K562 (cell line): Measurements from ENCODE around the gene MVP. TPM values are rescaled to one million over a fixed set of nuclear protein-coding genes. Genes with fewer than 3 reads are reported as not detected.

Source experiments
- ATAC-seq: fragments of 200-7000 bp; cut with Tn5 transposase; 3 replicates; pipeline ENCODE4 v1.9.1; 2020; ENCODE audit warnings: moderate library complexity
- BruUV-seq: library from RNA; stranded (reverse); fragments of 400-500 nt; replicated peaks from 2 replicates; lab custom pipeline; 2021; lab: Mats Ljungman, UMichigan
- CTCF ChIA-PET: fragments of 300-600 bp; formaldehyde crosslinking; extraction: SDS; loops from one replicate; lab custom pipeline; 2021; ENCODE audit warnings: low intra/inter-chr PET ratio; lab: Yijun Ruan, JAX
- POLR2A ChIA-PET: fragments of 300-600, 350-650 bp; sonication (Branson Sonifier 250); formaldehyde crosslinking; extraction: SDS; loops from one replicate; lab custom pipeline; 2021; ENCODE audit warnings: antibody characterized with exemption, inconsistent platforms; lab: Yijun Ruan, JAX
- DNase-seq, 4 experiments: peaks; one replicate each; pipeline versions ENCODE4 v3.0.0 to v3.0.0-alpha.2; 2011 to 2018; ENCODE audit warnings: low spot score in 3 of 4, mixed read lengths in 3 of 4; ENCODE audit errors: extremely low read depth in 1 of 4
- FAIRE-seq: peaks from 2 replicates; lab custom pipeline; 2011; peaks lifted over from hg19 to GRCh38; lab: Jason Lieb, UNC
- H2AFZ ChIP-seq: 2 replicates; pipeline ENCODE4 v1.6.0; 2011; ENCODE audit warnings: low read depth, low read length, control low read depth, inconsistent platforms
- H3K27ac ChIP-seq: fragments of 200-600 bp; 3 replicates; pipeline ENCODE4 v1.8.0; 2011; ENCODE audit warnings: low read depth, mild to moderate bottlenecking, control low read depth, inconsistent platforms, low read length, moderate library complexity, mixed read lengths; ENCODE audit errors: extremely low read depth
- H3K27me3 ChIP-seq, 2 experiments: fragments of 300-600 bp in 1 of 2; 2 replicates in 1 of 2; 3 replicates in 1 of 2; pipeline versions ENCODE4 v1.6.0 to v1.8.0; 2011; ENCODE audit warnings: inconsistent platforms in 2 of 2, low read length in 2 of 2, mild to moderate bottlenecking in 1 of 2, mixed read lengths in 1 of 2, moderate library complexity in 1 of 2; ENCODE audit not compliant: control insufficient read depth in 2 of 2, insufficient read depth in 2 of 2
- H3K36me3 ChIP-seq: fragments of 300-600 bp; 3 replicates; pipeline ENCODE4 v1.8.0; 2011; ENCODE audit warnings: mild to moderate bottlenecking, low read length, inconsistent platforms; ENCODE audit not compliant: control insufficient read depth, insufficient read depth
- H3K4me1 ChIP-seq, 2 experiments: fragments of 200-600 bp in 1 of 2; replicated peaks in 1 of 2; 2 replicates in 1 of 2; 3 replicates in 1 of 2; pipeline versions ENCODE4 v1.5.1 to v1.8.0; 2011; ENCODE audit warnings: inconsistent platforms in 2 of 2, low read length in 2 of 2, mild to moderate bottlenecking in 1 of 2, mixed read lengths in 1 of 2, moderate library complexity in 1 of 2; ENCODE audit not compliant: control insufficient read depth in 2 of 2, insufficient read depth in 2 of 2
- H3K4me2 ChIP-seq: 2 replicates; pipeline ENCODE4 v1.6.1; 2011; ENCODE audit warnings: low read length, control low read depth, inconsistent platforms, mixed read lengths; ENCODE audit not compliant: insufficient read depth
- H3K4me3 ChIP-seq: fragments of 200-600 bp; sonication (generic), shearing (Covaris generic); 2 replicates; pipeline ENCODE4 v1.5.1; 2016; ENCODE audit warnings: control low read depth, inconsistent platforms
- H3K79me2 ChIP-seq: fragments of 200-600 bp; 3 replicates; pipeline ENCODE4 v1.8.0; 2011; ENCODE audit warnings: low read length, inconsistent platforms; ENCODE audit not compliant: control insufficient read depth, insufficient read depth
- H3K9ac ChIP-seq, 2 experiments: 2 replicates each; pipeline versions ENCODE4 v1.6.0 to v1.6.1; 2011; ENCODE audit warnings: low read depth in 2 of 2, low read length in 2 of 2, control low read depth in 1 of 2, inconsistent platforms in 1 of 2, mild to moderate bottlenecking in 1 of 2, mixed read lengths in 1 of 2; ENCODE audit not compliant: insufficient read depth in 1 of 2
- H3K9me1 ChIP-seq: one replicate; pipeline ENCODE4 v1.6.0; 2011; ENCODE audit warnings: inconsistent platforms, mild to moderate bottlenecking, low read length, moderate library complexity; ENCODE audit not compliant: control insufficient read depth, insufficient read depth
- H3K9me3 ChIP-seq: replicated peaks from 2 replicates; pipeline ENCODE4 v1.5.1; 2011; ENCODE audit warnings: low read depth, low read length, inconsistent platforms; ENCODE audit not compliant: control insufficient read depth, insufficient read depth
- H4K20me1 ChIP-seq: replicated peaks from 2 replicates; pipeline ENCODE4 v1.6.1; 2011; ENCODE audit warnings: low read length, inconsistent platforms, mixed read lengths; ENCODE audit not compliant: control insufficient read depth, insufficient read depth
- BHLHE40 ChIP-seq: IDR thresholded peaks from 2 replicates; pipeline ENCODE4 v1.6.1; 2011; ENCODE audit warnings: low read length, improper control_type of control experiment
- CBFA2T2 ChIP-seq: fragments of 450-650 bp; conservative IDR thresholded peaks from 2 replicates; pipeline ENCODE4 v1.6.1; 2017; ENCODE audit warnings: mild to moderate bottlenecking
- CHAMP1 ChIP-seq: fragments of 450-650 bp; IDR thresholded peaks from 2 replicates; pipeline ENCODE4 v1.6.1; 2016; ENCODE audit warnings: mild to moderate bottlenecking
- ELF4 ChIP-seq: fragments of 450-650 bp; formaldehyde crosslinking; IDR thresholded peaks from 2 replicates; pipeline ENCODE4 v1.4.0; 2022; ENCODE audit warnings: missing genetic modification characterization
- FOSL1 ChIP-seq: fragments of 200-800 bp; sonication (Bioruptor generic); conservative IDR thresholded peaks from 2 replicates; pipeline ENCODE4 v1.6.1; 2016; ENCODE audit warnings: missing genetic modification characterization, missing compliant biosample characterization
- GMEB1 ChIP-seq: fragments of 250-450 bp; sonication (Bioruptor Pico); IDR thresholded peaks from 2 replicates; pipeline ENCODE4 v1.4.0; 2020; ENCODE audit warnings: mild to moderate bottlenecking
- MTA2 ChIP-seq: fragments of 450-650 bp; IDR thresholded peaks from 2 replicates; pipeline ENCODE4 v1.6.1; 2016; ENCODE audit warnings: low read depth
- MTA3 ChIP-seq: fragments of 450-650 bp; formaldehyde crosslinking; IDR thresholded peaks from 2 replicates; pipeline ENCODE4 v1.6.1; 2017; ENCODE audit warnings: mild to moderate bottlenecking, borderline replicate concordance
- PURB ChIP-seq: sonication (generic); formaldehyde crosslinking; IDR thresholded peaks from 2 replicates; pipeline ENCODE4 v1.9.0; 2021; ENCODE audit warnings: low read depth, mild to moderate bottlenecking, missing genetic modification reagents
- SP1 ChIP-seq: sonication (generic); formaldehyde crosslinking; IDR thresholded peaks from 2 replicates; pipeline ENCODE4 v1.8.1; 2022; ENCODE audit warnings: mild to moderate bottlenecking, missing genetic modification reagents
- ZBTB34 ChIP-seq: fragments of 250-450 bp; sonication (Bioruptor Pico); IDR thresholded peaks from 2 replicates; pipeline ENCODE4 v1.8.0; 2021; ENCODE audit warnings: mild to moderate bottlenecking, moderate library complexity
- ZHX1 ChIP-seq: fragments of 150-350 bp; conservative IDR thresholded peaks from 2 replicates; pipeline ENCODE4 v1.6.1; 2014; ENCODE audit warnings: low read length
- ZNF347 ChIP-seq: fragments of 450-650 bp; formaldehyde crosslinking; IDR thresholded peaks from 2 replicates; pipeline ENCODE4 v1.4.0; 2020; ENCODE audit warnings: low read depth, mild to moderate bottlenecking, moderate library complexity
- ZNF695 ChIP-seq: fragments of 450-650 bp; formaldehyde crosslinking; IDR thresholded peaks from 2 replicates; pipeline ENCODE4 v1.4.0; 2020; ENCODE audit warnings: mild to moderate bottlenecking, moderate library complexity
- WGBS: fragments of 100-300 bp; shearing (Covaris generic); methylation state at CpG from one replicate; pipeline ENCODE4 v1.1.6; 2016; ENCODE audit warnings: low coverage, mixed read lengths; ENCODE audit not compliant: insufficient coverage; ENCODE audit errors: missing lambda C conversion rate; 5-methylcytosine and 5-hydroxymethylcytosine counted together
- in situ Hi-C: fragments of 300-500 bp; cut with MboI; formaldehyde crosslinking; loops from 4 replicates; pipeline ENCODE4 v1.15.0; 2018; ENCODE audit warnings: inconsistent platforms, mixed read lengths
- intact Hi-C: fragments of 100-400 bp; cut with micrococcal nuclease; formaldehyde crosslinking; loops from 2 replicates; pipeline ENCODE4 v1.14.2; 2022
- polyA plus RNA-seq, 8 experiments: library from polyadenylated mRNA; depleted of rRNA in 4 of 8; stranded (reverse) in 5 of 8; unstranded in 3 of 8; fragments of >200 nt; fragmentation: Nextera tagmentation in 2 of 8; fragmentation: Illumina TruSeq in 1 of 8; extraction: Ambion mirVana in 2 of 8; extraction: Trizol in 1 of 8; gene quantifications; 2 replicates each; pipeline versions ENCODE4 v1.2.1 to v1.2.3, GENCODE V29; 2011 to 2014; ENCODE audit warnings: inconsistent platforms in 1 of 8, missing spikeins in 1 of 8
- total RNA-seq, 7 experiments: library from RNA; depleted of rRNA in 6 of 7; stranded (reverse); fragments of >200 nt in 6 of 7; fragmentation: Illumina TruSeq in 2 of 7; extraction: Trizol in 2 of 7; gene quantifications; 2 replicates each; pipeline versions ENCODE4 v1.2.1 to v1.2.3, GENCODE V29; 2011 to 2021; ENCODE audit warnings: low replicate concordance in 1 of 7

MVP gene
- total and polyA plus RNA-seq, 9 of the 15 experiments (the other 6 are each of a cell fraction or from before 2014, with no cell fraction given) = 0.39 to 1.9 (median 0.76) TPM; not detected in 2

GRCh38 chr16:29814592-29814991 is 5.7 kb upstream of the MVP start:
- ATAC-seq (no peak), DNase-seq (no peak), FAIRE-seq (no peak)
- TF ChIP-seq ZBTB34 (CRISPR knock-in tag) = no peak
- TF ChIP-seq CHAMP1 = no peak
- no peak for TF ChIP-seq BHLHE40
- TF ChIP-seq MTA3 = no peak
- TF ChIP-seq ZHX1 = no peak
- TF ChIP-seq FOSL1 (tag) = no peak
- TF ChIP-seq ELF4 (CRISPR knock-in tag) = no peak
- TF ChIP-seq ZNF695 (CRISPR knock-in tag) = no peak
- TF ChIP-seq GMEB1 (CRISPR knock-in tag) = no peak
- no peak for TF ChIP-seq CBFA2T2
- TF ChIP-seq ZNF347 (CRISPR knock-in tag) = no peak
- no peak for TF ChIP-seq MTA2
- no peak for TF ChIP-seq PURB (CRISPR knock-in tag)
- no peak for TF ChIP-seq SP1 (CRISPR knock-in tag)
- POLR2A ChIA-PET = no interaction called here
- H2AFZ ChIP-seq = no peak overlapping the region
- 86% methylated on average over 3 of the region's 5 CpGs for WGBS
- intact Hi-C loops = loop anchor here (10.0 kb wide), 1 partner anchor 210 kb away; the partner anchor contains the start of gene C16orf92
- H3K27me3 ChIP-seq = no peaks in the 10 kb centered on the region
- CTCF ChIA-PET = no interaction called here
- H3K9me3 ChIP-seq = no peaks in the 10 kb centered on the region
- no peaks in the 10 kb centered on the region for H3K9me1 ChIP-seq
- peaks cover 32% of the 10 kb centered on the region for H3K79me2 ChIP-seq
- no TSS peak for BruUV-seq
- no peak overlapping the region for H3K4me2 ChIP-seq
- H3K4me1 ChIP-seq = peaks cover 31 to 75% of the 10 kb centered on the region in 2 experiments
- H3K4me3 ChIP-seq = no peak overlapping the region
- peak overlapping the region in 1 of 2 experiments; percentile 37; a peak in 1 of 4 replicates for H3K9ac ChIP-seq
- peaks cover 11% of the 10 kb centered on the region; the same call in 1 of the 2 replicates for H4K20me1 ChIP-seq
- H3K27ac ChIP-seq = no peak overlapping the region
- in situ Hi-C loops = no loop called here
- H3K36me3 ChIP-seq = peaks cover 31% of the 10 kb centered on the region
